ENCODE results near the gene OR2A12.
A peak's percentile ranks its signal among the peaks of the same experiment; 100 is the strongest.
"Not testable (repeated sequence)": the region's sequence is repeated elsewhere in the genome, so short reads cannot be mapped to it uniquely, and the experiment has no call there.

The OR2A12 gene

GRCh38 chr7:144085978-144086377 is at the start of gene OR2A12:
Gene OR2A12, plus strand, starts transcription at chr7:144086278. Its CDS starts 8,830 bp downstream, at chr7:144095108.
- DNase-seq = no peak

GRCh38 chr7:144036302-144036885 is 49.7 kb upstream of the OR2A12 start:
- DNase-seq = no peak

- DNase-seq = no peak
Measured at GRCh38 chr7:144037414-144038035, 48.6 kb upstream of the OR2A12 start.

- no peak for DNase-seq
Measured at GRCh38 chr7:144038887-144039286, 47.2 kb upstream of the OR2A12 start.

- peak; percentile 24 for DNase-seq
Measured at GRCh38 chr7:144048648-144049047, 37.4 kb upstream of the OR2A12 start, which contains the start of gene OR2A5. Gene OR2A5, plus strand, starts transcription at chr7:144048948. Its CDS starts 1,454 bp downstream, at chr7:144050402.

- DNase-seq = peak; percentile 32
Measured at GRCh38 chr7:144049491-144049890, 36.6 kb upstream of the OR2A12 start.

GRCh38 chr7:144050093-144050492 is 36.0 kb upstream of the OR2A12 start:
- no peak for DNase-seq

GRCh38 chr7:144050884-144051283 is 35.2 kb upstream of the OR2A12 start:
- not testable (repeated sequence) for DNase-seq

- no peak for DNase-seq
Measured at GRCh38 chr7:144057954-144058353, 28.1 kb upstream of the OR2A12 start.

GRCh38 chr7:144063710-144064109 is 22.4 kb upstream of the OR2A12 start:
- DNase-seq = no peak

GRCh38 chr7:144069511-144069910 is 16.6 kb upstream of the OR2A12 start, which contains the start of gene OR2A25:
Gene OR2A25, plus strand, starts transcription at chr7:144069811. Its CDS starts 4,409 bp downstream, at chr7:144074220.
- no peak for DNase-seq

GRCh38 chr7:144069953-144070352 is 16.1 kb upstream of the OR2A12 start:
- no peak for DNase-seq

GRCh38 chr7:144074374-144074773 is 11.7 kb upstream of the OR2A12 start:
- DNase-seq = no peak

GRCh38 chr7:144086730-144087129 is 652 bp downstream of the OR2A12 start:
- DNase-seq = no peak

- DNase-seq = no peak
Measured at GRCh38 chr7:144087230-144087629, 1.2 kb downstream of the OR2A12 start.

GRCh38 chr7:144090667-144091066 is 4.6 kb downstream of the OR2A12 start:
- DNase-seq = no peak

GRCh38 chr7:144098776-144099175 is 12.7 kb downstream of the OR2A12 start:
- DNase-seq = no peak

- no peak for DNase-seq
Measured at GRCh38 chr7:144100607-144101006, 14.5 kb downstream of the OR2A12 start.

- no peak for DNase-seq
Measured at GRCh38 chr7:144102041-144102440, 16.0 kb downstream of the OR2A12 start.

- no peak for DNase-seq
Measured at GRCh38 chr7:144105211-144105610, 19.1 kb downstream of the OR2A12 start.

GRCh38 chr7:144109283-144109682 is 23.2 kb downstream of the OR2A12 start, which contains the start of gene OR2A2:
Gene OR2A2, plus strand, starts transcription at chr7:144109583. Its CDS starts 0 bp downstream, at chr7:144109583.
- no peak for DNase-seq

- DNase-seq = no peak
Measured at GRCh38 chr7:144110272-144110671, 24.2 kb downstream of the OR2A12 start.

- DNase-seq = no peak
Measured at GRCh38 chr7:144113651-144114050, 27.6 kb downstream of the OR2A12 start.

- DNase-seq = no peak
Measured at GRCh38 chr7:144118341-144118740, 32.3 kb downstream of the OR2A12 start.

- DNase-seq = no peak
Measured at GRCh38 chr7:144122876-144123275, 36.8 kb downstream of the OR2A12 start, which contains the start of gene OR2A14. Gene OR2A14, plus strand, starts transcription at chr7:144123176. Its CDS starts 5,937 bp downstream, at chr7:144129113.
